HG03159 (cell line): ENCODE results near the gene SLC30A2.

Experiments
- ATAC-seq: cut with Tn5 transposase; IDR thresholded peaks from one replicate; pipeline ENCODE4 v1.9.1; 2021; ENCODE audit warnings: mild to moderate bottlenecking, moderate library complexity; ENCODE audit not compliant: unreplicated experiment

Gene SLC30A2

GRCh38 chr1:26041978-26042377 lies 3.9 kb downstream of the SLC30A2 start:
- ATAC-seq, result no peak

- ATAC-seq, result no peak
These were observed 4.5 kb downstream of the SLC30A2 start for GRCh38 chr1:26041401-26041800.

GRCh38 chr1:26038904-26039303 lies 7.0 kb downstream of the SLC30A2 start:
- no peak for ATAC-seq

- no peak for ATAC-seq
These were observed 7.4 kb downstream of the SLC30A2 start for GRCh38 chr1:26038477-26038876.

- ATAC-seq, result no peak
These were observed 8.0 kb downstream of the SLC30A2 start for GRCh38 chr1:26037904-26038303.

GRCh38 chr1:26036756-26037281 lies 9.1 kb downstream of the SLC30A2 start:
- ATAC-seq, result no peak

- ATAC-seq, result peak; percentile 69
These were observed 9.8 kb downstream of the SLC30A2 start for GRCh38 chr1:26035959-26036755.

GRCh38 chr1:26035203-26035958 lies 10.5 kb downstream of the SLC30A2 start:
- peak; percentile 83 for ATAC-seq

GRCh38 chr1:26034504-26035202 lies 11.3 kb downstream of the SLC30A2 start:
- no peak for ATAC-seq

GRCh38 chr1:26032656-26033357 lies 13.1 kb downstream of the SLC30A2 start:
- no peak for ATAC-seq

- ATAC-seq, result no peak
These were observed 14.2 kb downstream of the SLC30A2 start for GRCh38 chr1:26031611-26032220.

GRCh38 chr1:26031196-26031595 lies 14.7 kb downstream of the SLC30A2 start:
- ATAC-seq, result no peak

- no peak for ATAC-seq
These were observed 15.9 kb downstream of the SLC30A2 start for GRCh38 chr1:26029864-26030481.

- no peak for ATAC-seq
These were observed 16.7 kb downstream of the SLC30A2 start for GRCh38 chr1:26029054-26029863.

- ATAC-seq, result no peak
These were observed 17.4 kb downstream of the SLC30A2 start for GRCh38 chr1:26028490-26028980.

- ATAC-seq, result no peak
These were observed 18.0 kb downstream of the SLC30A2 start for GRCh38 chr1:26027716-26028489.

GRCh38 chr1:26025517-26025916 lies 20.4 kb downstream of the SLC30A2 start:
- ATAC-seq, result no peak

GRCh38 chr1:26025060-26025459 lies 20.9 kb downstream of the SLC30A2 start:
- no peak for ATAC-seq
